GM23338 (cell line): ENCODE results near the gene CCL15. TPM values are rescaled to one million over a fixed set of nuclear protein-coding genes. Genes with fewer than 3 reads are reported as not detected.

ENCODE experiments used
- ATAC-seq: fragments of 200-7000 bp; cut with Tn5 transposase; 3 replicates; pipeline ENCODE4 v1.9.1; 2020
- DNase-seq: peaks from one replicate; pipeline ENCODE4 v3.0.0-alpha.2; 2015; ENCODE audit warnings: low spot score
- H2AFZ ChIP-seq: fragments of 200-600 bp; sonication (generic); 2 replicates; pipeline ENCODE4 v1.8.0; 2016; ENCODE audit warnings: antibody characterized with exemption, mild to moderate bottlenecking, moderate library complexity
- H3F3A ChIP-seq: fragments of 200-600 bp; sonication (generic); replicated peaks from 2 replicates; pipeline ENCODE4 v1.8.0; 2017; ENCODE audit warnings: antibody characterized with exemption, mixed run types, low read depth
- H3K27ac ChIP-seq: fragments of 200-600 bp; sonication (generic); 2 replicates; pipeline ENCODE4 v1.6.1; 2016; ENCODE audit warnings: low read depth
- H3K27me3 ChIP-seq: fragments of 200-600 bp; sonication (generic); 2 replicates; pipeline ENCODE4 v1.8.0; 2016; ENCODE audit warnings: mild to moderate bottlenecking, mixed run types, moderate library complexity; ENCODE audit not compliant: insufficient read depth
- H3K36me3 ChIP-seq: fragments of 200-600 bp; sonication (generic); 2 replicates; pipeline ENCODE4 v1.8.0; 2016; ENCODE audit warnings: mild to moderate bottlenecking; ENCODE audit not compliant: insufficient read depth
- H3K4me1 ChIP-seq: fragments of 200-600 bp; sonication (generic); 2 replicates; pipeline ENCODE4 v1.8.0; 2016; ENCODE audit warnings: mild to moderate bottlenecking, moderate library complexity; ENCODE audit not compliant: insufficient read depth
- H3K4me2 ChIP-seq: fragments of 200-600 bp; sonication (generic); 2 replicates; pipeline ENCODE4 v1.7.1; 2017; ENCODE audit warnings: mixed run types
- H3K4me3 ChIP-seq: fragments of 200-600 bp; sonication (generic); 2 replicates; pipeline ENCODE4 v1.6.1; 2016; ENCODE audit warnings: mixed run types
- H3K79me2 ChIP-seq: fragments of 200-600 bp; sonication (generic); replicated peaks from 2 replicates; pipeline ENCODE4 v1.8.0; 2017; ENCODE audit warnings: mild to moderate bottlenecking; ENCODE audit not compliant: insufficient read depth
- H3K9me2 ChIP-seq: fragments of 200-600 bp; sonication (generic); 2 replicates; pipeline ENCODE4 v1.8.0; 2017; ENCODE audit not compliant: insufficient read depth
- H4K20me1 ChIP-seq: fragments of 200-600 bp; sonication (generic); replicated peaks from 2 replicates; pipeline ENCODE4 v1.8.0; 2017; ENCODE audit warnings: mild to moderate bottlenecking; ENCODE audit not compliant: insufficient read depth
- H3K27ac Mint-ChIP-seq: 2 replicates; pipeline ENCODE4 v1.8.0; 2020; ENCODE audit warnings: inconsistent platforms, mild to moderate bottlenecking, moderate library complexity, mixed read lengths
- H3K27me3 Mint-ChIP-seq: 3 replicates; pipeline ENCODE4 v1.8.0; 2022; ENCODE audit warnings: low read depth, mild to moderate bottlenecking, moderate library complexity, mixed read lengths, inconsistent platforms; ENCODE audit not compliant: insufficient read depth, poor library complexity
- H3K36me3 Mint-ChIP-seq: 3 replicates; pipeline ENCODE4 v1.8.0; 2021; ENCODE audit warnings: low read depth, mild to moderate bottlenecking, inconsistent platforms, moderate library complexity, mixed read lengths
- H3K4me1 Mint-ChIP-seq: 3 replicates; pipeline ENCODE4 v1.8.0; 2020; ENCODE audit warnings: mild to moderate bottlenecking, inconsistent platforms, mixed read lengths
- H3K4me3 Mint-ChIP-seq: 3 replicates; pipeline ENCODE4 v1.8.0; 2021; ENCODE audit warnings: moderate library complexity, mild to moderate bottlenecking, inconsistent platforms, mixed read lengths
- H3K9me3 Mint-ChIP-seq: 3 replicates; pipeline ENCODE4 v1.8.0; 2020; ENCODE audit warnings: moderate library complexity, mild to moderate bottlenecking, inconsistent platforms, mixed read lengths
- CREB1 ChIP-seq: fragments of 250-450 bp; sonication (Bioruptor Pico); IDR thresholded peaks from 2 replicates; pipeline ENCODE4 v1.5.0; 2020; ENCODE audit warnings: low read depth, mild to moderate bottlenecking, moderate library complexity
- EZH2 ChIP-seq: fragments of 200-600 bp; sonication (generic); IDR thresholded peaks from one replicate; pipeline ENCODE4 v1.8.0; 2017; ENCODE audit warnings: antibody characterized with exemption, mild to moderate bottlenecking, low read depth; ENCODE audit not compliant: unreplicated experiment
- EZH2phosphoT487 ChIP-seq: fragments of 200-600 bp; sonication (generic); IDR thresholded peaks from one replicate; pipeline ENCODE4 v1.8.1; 2018; ENCODE audit warnings: antibody characterized with exemption; ENCODE audit not compliant: unreplicated experiment
- JUNB ChIP-seq: IDR thresholded peaks from one replicate; pipeline ENCODE4 v1.6.1; 2016; ENCODE audit warnings: antibody characterized with exemption; ENCODE audit not compliant: unreplicated experiment
- NANOG ChIP-seq: IDR thresholded peaks from 2 replicates; pipeline ENCODE4 v1.6.1; 2016; ENCODE audit warnings: antibody characterized with exemption, borderline replicate concordance
- POLR2AphosphoS5 ChIP-seq: IDR thresholded peaks from 2 replicates; pipeline ENCODE4 v1.6.1; 2016; ENCODE audit warnings: antibody characterized with exemption, low read depth
- STAT1 ChIP-seq: IDR thresholded peaks from one replicate; pipeline ENCODE4 v1.6.1; 2016; ENCODE audit warnings: antibody characterized with exemption; ENCODE audit not compliant: unreplicated experiment
- ZNF114 ChIP-seq: fragments of 250-450 bp; sonication (Bioruptor Pico); IDR thresholded peaks from 2 replicates; pipeline ENCODE4 v1.5.0; 2020; ENCODE audit warnings: mild to moderate bottlenecking, moderate library complexity
- ZNF331 ChIP-seq: fragments of 250-450 bp; sonication (Bioruptor Pico); IDR thresholded peaks from 2 replicates; pipeline ENCODE4 v1.5.0; 2020; ENCODE audit warnings: low read depth, mild to moderate bottlenecking, moderate library complexity
- polyA plus RNA-seq: library from polyadenylated mRNA; unstranded; fragments of >200 nt; fragmentation: Nextera tagmentation; extraction: Ambion mirVana; gene quantifications from 2 replicates; pipeline ENCODE4 v1.2.1, GENCODE V29; 2016
- total RNA-seq: library from RNA; depleted of rRNA; stranded (reverse); fragments of >200 nt; shearing (Covaris generic); gene quantifications from 2 replicates; pipeline ENCODE4 v1.2.3, GENCODE V29; 2014
- TF ChIP-seq, protein P1 (sequence below), 2 experiments: fragments of 200-600 bp in 1 of 2; sonication (generic) in 1 of 2; conservative IDR thresholded peaks; 2 replicates each; pipeline versions ENCODE4 v1.5.1 to v1.6.1; 2016 to 2017; ENCODE audit warnings: antibody characterized with exemption in 2 of 2, low read depth in 2 of 2, mild to moderate bottlenecking in 2 of 2, moderate library complexity in 1 of 2
- TF ChIP-seq, protein P2 (sequence below): IDR thresholded peaks from 2 replicates; pipeline ENCODE4 v1.6.1; 2016; ENCODE audit warnings: antibody characterized with exemption
- TF ChIP-seq, protein P3 (sequence below): IDR thresholded peaks from one replicate; pipeline ENCODE4 v1.6.1; 2018; ENCODE audit warnings: antibody characterized with exemption; ENCODE audit not compliant: unreplicated experiment
- TF ChIP-seq, protein P4 (sequence below): fragments of 250-450 bp; sonication (Bioruptor Pico); IDR thresholded peaks from 2 replicates; pipeline ENCODE4 v1.5.0; 2020; ENCODE audit warnings: mild to moderate bottlenecking, moderate library complexity

Gene CCL15
- total and polyA plus RNA-seq, 2 experiments from 2014 or later = not detected

DNA sequence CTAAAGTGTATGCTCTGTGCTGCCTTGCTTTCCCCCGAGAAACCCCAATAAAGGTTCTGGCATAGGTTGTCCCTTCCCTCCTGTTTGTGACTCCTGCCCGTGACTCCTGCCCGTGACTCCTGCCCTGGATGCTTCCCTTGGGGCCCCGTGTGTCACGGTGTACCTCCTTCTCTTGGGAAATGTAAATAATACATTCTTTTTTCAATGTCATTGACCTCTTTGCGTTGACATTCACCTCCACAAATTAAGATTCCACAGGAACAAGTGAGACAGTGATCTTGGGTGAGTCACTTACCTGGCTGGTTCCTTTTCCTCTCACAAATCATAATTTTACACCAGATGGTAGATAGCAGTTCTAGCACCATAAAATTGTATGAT, 632 bp downstream of the CCL15 start:
- no peaks in the 10 kb centered on the region for H3F3A ChIP-seq
- H3K9me2 ChIP-seq = peaks cover 3% of the 10 kb centered on the region; the same call in 1 of the 2 replicates
- Mint-ChIP-seq H3K4me3 (no peak overlapping the region), H3K36me3 (no peaks in the 10 kb centered on the region), H3K9me3 (no peaks in the 10 kb centered on the region; the same call in 2 of the 3 replicates), H3K27me3 (no peaks in the 10 kb centered on the region), H3K27ac (no peak overlapping the region), H3K4me1 (peaks cover 7% of the 10 kb centered on the region)
- no peaks in the 10 kb centered on the region for H3K79me2 ChIP-seq
- H3K4me2 ChIP-seq = no peak overlapping the region
- no peak overlapping the region; the same call in 1 of the 2 replicates for H2AFZ ChIP-seq
- TF ChIP-seq, protein P1, sequence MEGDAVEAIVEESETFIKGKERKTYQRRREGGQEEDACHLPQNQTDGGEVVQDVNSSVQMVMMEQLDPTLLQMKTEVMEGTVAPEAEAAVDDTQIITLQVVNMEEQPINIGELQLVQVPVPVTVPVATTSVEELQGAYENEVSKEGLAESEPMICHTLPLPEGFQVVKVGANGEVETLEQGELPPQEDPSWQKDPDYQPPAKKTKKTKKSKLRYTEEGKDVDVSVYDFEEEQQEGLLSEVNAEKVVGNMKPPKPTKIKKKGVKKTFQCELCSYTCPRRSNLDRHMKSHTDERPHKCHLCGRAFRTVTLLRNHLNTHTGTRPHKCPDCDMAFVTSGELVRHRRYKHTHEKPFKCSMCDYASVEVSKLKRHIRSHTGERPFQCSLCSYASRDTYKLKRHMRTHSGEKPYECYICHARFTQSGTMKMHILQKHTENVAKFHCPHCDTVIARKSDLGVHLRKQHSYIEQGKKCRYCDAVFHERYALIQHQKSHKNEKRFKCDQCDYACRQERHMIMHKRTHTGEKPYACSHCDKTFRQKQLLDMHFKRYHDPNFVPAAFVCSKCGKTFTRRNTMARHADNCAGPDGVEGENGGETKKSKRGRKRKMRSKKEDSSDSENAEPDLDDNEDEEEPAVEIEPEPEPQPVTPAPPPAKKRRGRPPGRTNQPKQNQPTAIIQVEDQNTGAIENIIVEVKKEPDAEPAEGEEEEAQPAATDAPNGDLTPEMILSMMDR (conservative IDR thresholded peaks at IDR 0.05; ENCODE audit: low read depth in 2 of 2) = no peak
- no peak for TF ChIP-seq ZNF331
- no peak for TF ChIP-seq EZH2phosphoT487
- no peak for TF ChIP-seq ZNF114 (CRISPR knock-in tag)
- TF ChIP-seq POLR2AphosphoS5 = no peak
- no peak for TF ChIP-seq CREB1 (CRISPR knock-in tag)
- TF ChIP-seq, protein P2, sequence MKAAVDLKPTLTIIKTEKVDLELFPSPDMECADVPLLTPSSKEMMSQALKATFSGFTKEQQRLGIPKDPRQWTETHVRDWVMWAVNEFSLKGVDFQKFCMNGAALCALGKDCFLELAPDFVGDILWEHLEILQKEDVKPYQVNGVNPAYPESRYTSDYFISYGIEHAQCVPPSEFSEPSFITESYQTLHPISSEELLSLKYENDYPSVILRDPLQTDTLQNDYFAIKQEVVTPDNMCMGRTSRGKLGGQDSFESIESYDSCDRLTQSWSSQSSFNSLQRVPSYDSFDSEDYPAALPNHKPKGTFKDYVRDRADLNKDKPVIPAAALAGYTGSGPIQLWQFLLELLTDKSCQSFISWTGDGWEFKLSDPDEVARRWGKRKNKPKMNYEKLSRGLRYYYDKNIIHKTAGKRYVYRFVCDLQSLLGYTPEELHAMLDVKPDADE = no peak
- TF ChIP-seq STAT1 = no peak
- TF ChIP-seq NANOG = no peak
- TF ChIP-seq JUNB = no peak
- TF ChIP-seq, protein P3, sequence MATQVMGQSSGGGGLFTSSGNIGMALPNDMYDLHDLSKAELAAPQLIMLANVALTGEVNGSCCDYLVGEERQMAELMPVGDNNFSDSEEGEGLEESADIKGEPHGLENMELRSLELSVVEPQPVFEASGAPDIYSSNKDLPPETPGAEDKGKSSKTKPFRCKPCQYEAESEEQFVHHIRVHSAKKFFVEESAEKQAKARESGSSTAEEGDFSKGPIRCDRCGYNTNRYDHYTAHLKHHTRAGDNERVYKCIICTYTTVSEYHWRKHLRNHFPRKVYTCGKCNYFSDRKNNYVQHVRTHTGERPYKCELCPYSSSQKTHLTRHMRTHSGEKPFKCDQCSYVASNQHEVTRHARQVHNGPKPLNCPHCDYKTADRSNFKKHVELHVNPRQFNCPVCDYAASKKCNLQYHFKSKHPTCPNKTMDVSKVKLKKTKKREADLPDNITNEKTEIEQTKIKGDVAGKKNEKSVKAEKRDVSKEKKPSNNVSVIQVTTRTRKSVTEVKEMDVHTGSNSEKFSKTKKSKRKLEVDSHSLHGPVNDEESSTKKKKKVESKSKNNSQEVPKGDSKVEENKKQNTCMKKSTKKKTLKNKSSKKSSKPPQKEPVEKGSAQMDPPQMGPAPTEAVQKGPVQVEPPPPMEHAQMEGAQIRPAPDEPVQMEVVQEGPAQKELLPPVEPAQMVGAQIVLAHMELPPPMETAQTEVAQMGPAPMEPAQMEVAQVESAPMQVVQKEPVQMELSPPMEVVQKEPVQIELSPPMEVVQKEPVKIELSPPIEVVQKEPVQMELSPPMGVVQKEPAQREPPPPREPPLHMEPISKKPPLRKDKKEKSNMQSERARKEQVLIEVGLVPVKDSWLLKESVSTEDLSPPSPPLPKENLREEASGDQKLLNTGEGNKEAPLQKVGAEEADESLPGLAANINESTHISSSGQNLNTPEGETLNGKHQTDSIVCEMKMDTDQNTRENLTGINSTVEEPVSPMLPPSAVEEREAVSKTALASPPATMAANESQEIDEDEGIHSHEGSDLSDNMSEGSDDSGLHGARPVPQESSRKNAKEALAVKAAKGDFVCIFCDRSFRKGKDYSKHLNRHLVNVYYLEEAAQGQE = no peak
- TF ChIP-seq, protein P4, sequence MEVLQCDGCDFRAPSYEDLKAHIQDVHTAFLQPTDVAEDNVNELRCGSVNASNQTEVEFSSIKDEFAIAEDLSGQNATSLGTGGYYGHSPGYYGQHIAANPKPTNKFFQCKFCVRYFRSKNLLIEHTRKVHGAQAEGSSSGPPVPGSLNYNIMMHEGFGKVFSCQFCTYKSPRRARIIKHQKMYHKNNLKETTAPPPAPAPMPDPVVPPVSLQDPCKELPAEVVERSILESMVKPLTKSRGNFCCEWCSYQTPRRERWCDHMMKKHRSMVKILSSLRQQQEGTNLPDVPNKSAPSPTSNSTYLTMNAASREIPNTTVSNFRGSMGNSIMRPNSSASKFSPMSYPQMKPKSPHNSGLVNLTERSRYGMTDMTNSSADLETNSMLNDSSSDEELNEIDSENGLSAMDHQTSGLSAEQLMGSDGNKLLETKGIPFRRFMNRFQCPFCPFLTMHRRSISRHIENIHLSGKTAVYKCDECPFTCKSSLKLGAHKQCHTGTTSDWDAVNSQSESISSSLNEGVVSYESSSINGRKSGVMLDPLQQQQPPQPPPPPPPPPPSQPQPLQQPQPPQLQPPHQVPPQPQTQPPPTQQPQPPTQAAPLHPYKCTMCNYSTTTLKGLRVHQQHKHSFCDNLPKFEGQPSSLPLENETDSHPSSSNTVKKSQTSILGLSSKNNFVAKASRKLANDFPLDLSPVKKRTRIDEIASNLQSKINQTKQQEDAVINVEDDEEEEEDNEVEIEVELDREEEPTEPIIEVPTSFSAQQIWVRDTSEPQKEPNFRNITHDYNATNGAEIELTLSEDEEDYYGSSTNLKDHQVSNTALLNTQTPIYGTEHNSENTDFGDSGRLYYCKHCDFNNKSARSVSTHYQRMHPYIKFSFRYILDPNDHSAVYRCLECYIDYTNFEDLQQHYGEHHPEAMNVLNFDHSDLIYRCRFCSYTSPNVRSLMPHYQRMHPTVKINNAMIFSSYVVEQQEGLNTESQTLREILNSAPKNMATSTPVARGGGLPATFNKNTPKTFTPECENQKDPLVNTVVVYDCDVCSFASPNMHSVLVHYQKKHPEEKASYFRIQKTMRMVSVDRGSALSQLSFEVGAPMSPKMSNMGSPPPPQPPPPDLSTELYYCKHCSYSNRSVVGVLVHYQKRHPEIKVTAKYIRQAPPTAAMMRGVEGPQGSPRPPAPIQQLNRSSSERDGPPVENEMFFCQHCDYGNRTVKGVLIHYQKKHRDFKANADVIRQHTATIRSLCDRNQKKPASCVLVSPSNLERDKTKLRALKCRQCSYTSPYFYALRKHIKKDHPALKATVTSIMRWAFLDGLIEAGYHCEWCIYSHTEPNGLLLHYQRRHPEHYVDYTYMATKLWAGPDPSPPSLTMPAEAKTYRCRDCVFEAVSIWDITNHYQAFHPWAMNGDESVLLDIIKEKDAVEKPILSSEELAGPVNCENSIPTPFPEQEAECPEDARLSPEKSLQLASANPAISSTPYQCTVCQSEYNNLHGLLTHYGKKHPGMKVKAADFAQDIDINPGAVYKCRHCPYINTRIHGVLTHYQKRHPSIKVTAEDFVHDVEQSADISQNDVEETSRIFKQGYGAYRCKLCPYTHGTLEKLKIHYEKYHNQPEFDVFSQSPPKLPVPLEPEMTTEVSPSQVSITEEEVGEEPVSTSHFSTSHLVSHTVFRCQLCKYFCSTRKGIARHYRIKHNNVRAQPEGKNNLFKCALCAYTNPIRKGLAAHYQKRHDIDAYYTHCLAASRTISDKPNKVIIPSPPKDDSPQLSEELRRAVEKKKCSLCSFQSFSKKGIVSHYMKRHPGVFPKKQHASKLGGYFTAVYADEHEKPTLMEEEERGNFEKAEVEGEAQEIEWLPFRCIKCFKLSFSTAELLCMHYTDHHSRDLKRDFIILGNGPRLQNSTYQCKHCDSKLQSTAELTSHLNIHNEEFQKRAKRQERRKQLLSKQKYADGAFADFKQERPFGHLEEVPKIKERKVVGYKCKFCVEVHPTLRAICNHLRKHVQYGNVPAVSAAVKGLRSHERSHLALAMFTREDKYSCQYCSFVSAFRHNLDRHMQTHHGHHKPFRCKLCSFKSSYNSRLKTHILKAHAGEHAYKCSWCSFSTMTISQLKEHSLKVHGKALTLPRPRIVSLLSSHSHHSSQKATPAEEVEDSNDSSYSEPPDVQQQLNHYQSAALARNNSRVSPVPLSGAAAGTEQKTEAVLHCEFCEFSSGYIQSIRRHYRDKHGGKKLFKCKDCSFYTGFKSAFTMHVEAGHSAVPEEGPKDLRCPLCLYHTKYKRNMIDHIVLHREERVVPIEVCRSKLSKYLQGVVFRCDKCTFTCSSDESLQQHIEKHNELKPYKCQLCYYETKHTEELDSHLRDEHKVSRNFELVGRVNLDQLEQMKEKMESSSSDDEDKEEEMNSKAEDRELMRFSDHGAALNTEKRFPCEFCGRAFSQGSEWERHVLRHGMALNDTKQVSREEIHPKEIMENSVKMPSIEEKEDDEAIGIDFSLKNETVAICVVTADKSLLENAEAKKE = no peak
- no peak for TF ChIP-seq EZH2
- H4K20me1 ChIP-seq = no peaks in the 10 kb centered on the region
- H3K27ac ChIP-seq = no peak overlapping the region
- no peaks in the 10 kb centered on the region for H3K36me3 ChIP-seq
- DNase-seq (no peak), ATAC-seq (no peak)
- H3K4me1 ChIP-seq = no peaks in the 10 kb centered on the region
- H3K27me3 ChIP-seq = no peaks in the 10 kb centered on the region
- no peak overlapping the region for H3K4me3 ChIP-seq
